ENCODE results near the gene GGN. TPM values are rescaled to one million over a fixed set of nuclear protein-coding genes. Genes with fewer than 3 reads are reported as not detected.
"Not testable (repeated sequence)": the region's sequence is repeated elsewhere in the genome, so short reads cannot be mapped to it uniquely, and the experiment has no call there.

GGN gene
- total and polyA plus RNA-seq, 3 donors from 2014 or later = 43.7 to 196 (median 80.2) TPM

DNA sequence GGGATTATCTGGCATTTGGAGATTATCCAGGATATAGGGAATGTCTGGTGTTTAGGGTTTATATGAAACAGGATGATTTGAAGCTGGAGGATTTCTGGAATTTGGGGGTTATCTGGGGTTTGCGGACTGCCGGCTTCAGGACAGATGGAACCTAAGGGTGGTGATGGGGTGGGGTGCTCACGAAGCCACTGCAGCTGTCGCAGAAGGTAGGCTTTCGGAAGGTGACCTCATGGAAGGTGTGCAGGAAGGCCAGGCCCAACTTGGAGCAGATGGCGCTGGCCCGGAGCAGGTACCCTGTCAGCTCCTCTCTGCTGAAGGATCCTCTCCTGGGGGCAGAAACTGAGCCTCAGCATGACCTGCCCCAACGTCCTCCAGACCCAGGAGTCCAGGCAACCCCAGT lies 24.7 kb upstream of the GGN start:
- H3K27ac ChIP-seq = no peak overlapping the region
- no peaks in the 10 kb centered on the region for H3K27me3 ChIP-seq
- intact Hi-C loops (cut with DNase I; ENCODE audit: low total_unique reads) = no loop called here
- DNase-seq = no peak
- H3K4me1 ChIP-seq = no peaks in the 10 kb centered on the region
- WGBS, 2 donors = 89 to 95% methylated on average over 8 of the region's 8 CpGs
- H3K4me3 ChIP-seq = no peak overlapping the region
- no peaks in the 10 kb centered on the region for H3K9me3 ChIP-seq
- TF ChIP-seq, protein P1, sequence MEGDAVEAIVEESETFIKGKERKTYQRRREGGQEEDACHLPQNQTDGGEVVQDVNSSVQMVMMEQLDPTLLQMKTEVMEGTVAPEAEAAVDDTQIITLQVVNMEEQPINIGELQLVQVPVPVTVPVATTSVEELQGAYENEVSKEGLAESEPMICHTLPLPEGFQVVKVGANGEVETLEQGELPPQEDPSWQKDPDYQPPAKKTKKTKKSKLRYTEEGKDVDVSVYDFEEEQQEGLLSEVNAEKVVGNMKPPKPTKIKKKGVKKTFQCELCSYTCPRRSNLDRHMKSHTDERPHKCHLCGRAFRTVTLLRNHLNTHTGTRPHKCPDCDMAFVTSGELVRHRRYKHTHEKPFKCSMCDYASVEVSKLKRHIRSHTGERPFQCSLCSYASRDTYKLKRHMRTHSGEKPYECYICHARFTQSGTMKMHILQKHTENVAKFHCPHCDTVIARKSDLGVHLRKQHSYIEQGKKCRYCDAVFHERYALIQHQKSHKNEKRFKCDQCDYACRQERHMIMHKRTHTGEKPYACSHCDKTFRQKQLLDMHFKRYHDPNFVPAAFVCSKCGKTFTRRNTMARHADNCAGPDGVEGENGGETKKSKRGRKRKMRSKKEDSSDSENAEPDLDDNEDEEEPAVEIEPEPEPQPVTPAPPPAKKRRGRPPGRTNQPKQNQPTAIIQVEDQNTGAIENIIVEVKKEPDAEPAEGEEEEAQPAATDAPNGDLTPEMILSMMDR (IDR thresholded peaks at IDR 0.05) = no peak
- no peak for TF ChIP-seq POLR2A (IDR thresholded peaks at IDR 0.05)
- no peaks in the 10 kb centered on the region for H3K36me3 ChIP-seq (ENCODE audit: low read depth, missing control alignments)

DNA sequence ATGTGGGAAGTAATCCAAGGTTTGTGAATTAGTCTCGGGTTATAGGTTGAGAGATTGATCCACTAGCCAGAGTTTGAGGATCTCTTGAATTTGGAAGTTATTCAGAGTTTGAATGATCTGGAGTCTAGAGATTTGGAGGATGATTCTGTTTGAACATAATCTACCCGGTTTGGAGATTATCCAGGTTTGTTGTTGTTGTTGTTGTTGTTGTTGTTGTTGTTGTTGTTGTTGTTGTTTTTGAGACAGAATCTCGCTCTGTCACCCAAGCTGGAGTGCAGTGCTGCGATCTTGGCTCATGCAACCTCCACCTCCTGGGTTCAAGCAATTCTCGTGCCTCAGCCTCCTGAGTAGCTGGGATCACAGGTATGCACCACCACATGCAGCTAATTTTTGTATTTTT lies 24.1 kb upstream of the GGN start:
- 92 to 94% methylated on average over 5 of the region's 5 CpGs for WGBS, 2 donors
- H3K4me3 ChIP-seq; DNase-seq; H3K4me1 ChIP-seq; H3K9me3 ChIP-seq; H3K27ac ChIP-seq; H3K36me3 ChIP-seq (ENCODE audit: low read depth, missing control alignments); H3K27me3 ChIP-seq; intact Hi-C loops (cut with DNase I; ENCODE audit: low total_unique reads): not testable (repeated sequence)

DNA sequence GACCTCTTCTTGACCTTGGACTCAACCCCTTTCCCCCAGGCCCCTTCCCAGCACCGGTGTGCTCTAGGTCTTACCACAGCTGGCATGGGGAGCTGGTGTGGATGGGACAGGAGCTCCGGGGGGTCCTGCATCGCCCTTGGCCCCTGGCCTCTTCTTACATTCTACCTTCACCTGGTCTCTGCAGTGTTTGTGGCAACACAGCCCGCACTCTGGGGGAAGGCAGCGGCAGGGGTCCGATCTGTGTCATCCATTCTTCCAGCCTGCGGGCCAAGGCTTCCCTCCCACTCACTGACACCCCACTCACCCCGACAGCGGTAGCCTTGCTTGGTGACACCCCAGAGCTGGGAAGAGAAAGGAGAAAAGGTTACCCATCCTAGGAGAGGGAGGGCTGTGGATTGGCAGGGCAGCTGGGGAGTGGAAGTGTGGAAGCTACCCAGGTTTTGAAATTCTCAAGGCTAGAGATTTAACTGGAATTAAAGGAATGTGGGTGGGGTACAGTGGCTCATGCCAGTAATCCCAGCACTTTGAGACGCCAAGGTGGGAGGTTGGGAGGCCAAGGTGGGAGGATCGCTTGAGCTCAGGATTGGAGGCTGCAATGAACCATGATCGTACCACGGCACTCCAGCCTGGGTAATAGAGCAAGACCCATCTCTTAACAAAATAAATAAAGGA lies 23.3 kb upstream of the GGN start:
- Histone ChIP-seq H3K27me3 (no peaks in the 10 kb centered on the region), H3K9me3 (no peaks in the 10 kb centered on the region), H3K27ac (no peak overlapping the region), H3K4me1 (no peaks in the 10 kb centered on the region), H3K4me3 (no peak overlapping the region), H3K36me3 (ENCODE audit: low read depth, missing control alignments) (no peaks in the 10 kb centered on the region)
- no peak for DNase-seq
- WGBS, 2 donors = 54 to 64% methylated on average over 6 to 13 of the region's 13 CpGs
- intact Hi-C loops (cut with DNase I; ENCODE audit: low total_unique reads) = no loop called here
- no peak for TF ChIP-seq POLR2A (IDR thresholded peaks at IDR 0.05)
- TF ChIP-seq, protein P1 (IDR thresholded peaks at IDR 0.05) = no peak

DNA sequence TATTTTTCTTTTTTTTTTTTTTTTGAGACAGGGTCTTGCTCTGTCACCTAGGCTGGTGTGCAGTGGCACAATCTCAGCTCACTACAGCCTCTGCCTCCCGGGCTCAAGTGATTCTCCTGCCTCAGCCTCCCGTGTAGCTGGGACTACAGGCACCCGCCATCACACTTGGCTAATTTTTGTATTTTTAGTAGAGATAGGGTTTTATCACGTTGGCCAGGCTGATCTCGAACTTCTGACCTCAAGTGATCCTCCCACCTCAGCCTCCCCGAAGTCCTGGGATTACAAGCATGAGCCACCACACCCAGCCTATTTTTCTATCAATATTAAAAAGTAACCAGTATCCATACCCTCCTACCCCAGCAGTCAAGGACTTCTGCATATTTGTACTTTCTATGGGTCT lies 22.6 kb upstream of the GGN start:
- H3K4me1 ChIP-seq; H3K27me3 ChIP-seq; H3K9me3 ChIP-seq; H3K27ac ChIP-seq; H3K4me3 ChIP-seq; intact Hi-C loops (cut with DNase I; ENCODE audit: low total_unique reads); H3K36me3 ChIP-seq (ENCODE audit: low read depth, missing control alignments); DNase-seq: not testable (repeated sequence)
- 55 to 60% methylated on average over 6 of the region's 6 CpGs for WGBS, 2 donors

DNA sequence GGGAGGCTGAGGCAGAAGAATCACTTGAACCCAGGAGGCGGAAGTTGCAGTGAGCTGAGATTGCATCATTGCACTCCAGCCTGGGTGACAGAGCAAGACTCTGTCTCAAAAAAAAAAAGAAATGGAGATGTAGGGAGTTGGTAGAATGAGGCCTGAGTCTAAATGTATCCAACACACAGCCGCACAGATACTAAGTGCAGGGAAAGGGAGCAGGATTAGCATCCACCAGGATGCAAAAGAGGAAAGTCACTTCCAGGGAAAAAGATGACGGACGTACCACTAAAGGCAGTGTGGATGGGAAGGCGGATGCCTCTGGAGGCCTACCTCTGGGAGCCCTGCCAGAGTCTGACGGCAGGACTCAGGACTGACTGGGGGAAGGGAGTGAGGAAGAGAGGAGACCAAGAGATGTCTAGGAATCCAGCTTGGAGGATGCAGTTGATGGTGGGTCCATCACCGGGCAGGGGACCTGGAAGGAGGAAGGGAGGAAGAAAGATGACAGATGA lies 21.8 kb upstream of the GGN start:
- H3K27me3 ChIP-seq = no peaks in the 10 kb centered on the region
- intact Hi-C loops (cut with DNase I; ENCODE audit: low total_unique reads) = loop anchor here (10.0 kb wide), 1 partner anchor 205 kb away; the partner anchor contains the start of genes EIF3K and MAP4K1
- 59 to 67% methylated on average over 7 of the region's 7 CpGs for WGBS, 2 donors
- no peak for DNase-seq
- H3K4me3 ChIP-seq = no peak overlapping the region
- no peaks in the 10 kb centered on the region for H3K36me3 ChIP-seq (ENCODE audit: low read depth, missing control alignments)
- TF ChIP-seq, protein P1 (IDR thresholded peaks at IDR 0.05) = no peak
- TF ChIP-seq POLR2A (IDR thresholded peaks at IDR 0.05) = no peak
- no peaks in the 10 kb centered on the region for H3K4me1 ChIP-seq
- H3K9me3 ChIP-seq = no peaks in the 10 kb centered on the region
- H3K27ac ChIP-seq = no peak overlapping the region

DNA sequence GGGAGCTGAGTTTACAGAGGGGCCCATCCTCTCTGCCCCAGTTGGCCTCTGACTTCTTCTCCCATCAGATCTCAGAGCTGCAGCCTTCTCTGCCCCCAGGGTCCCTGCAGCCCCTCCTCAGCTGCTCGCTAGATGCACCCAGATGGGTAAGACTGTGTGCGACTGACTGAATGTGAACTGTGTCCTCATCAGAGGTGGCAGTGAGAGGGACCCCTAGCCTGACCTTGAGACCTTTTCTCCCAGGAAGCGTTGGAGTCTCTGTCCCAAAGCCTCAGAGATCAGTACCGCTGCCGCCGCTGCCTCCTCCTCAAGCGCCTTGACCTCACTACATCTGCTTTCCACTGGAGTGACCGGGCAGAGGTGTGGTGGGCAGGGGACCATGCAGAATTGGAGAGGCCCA lies 17.4 kb upstream of the GGN start:
- TF ChIP-seq, protein P1 (IDR thresholded peaks at IDR 0.05) = no peak
- no peak for TF ChIP-seq POLR2A (IDR thresholded peaks at IDR 0.05)
- WGBS, 2 donors = 61 to 79% methylated on average over 3 to 8 of the region's 8 CpGs
- H3K4me3 ChIP-seq = no peak overlapping the region
- no peaks in the 10 kb centered on the region for H3K4me1 ChIP-seq
- no peak overlapping the region for H3K27ac ChIP-seq
- H3K36me3 ChIP-seq (ENCODE audit: low read depth, missing control alignments) = no peaks in the 10 kb centered on the region
- no peaks in the 10 kb centered on the region for H3K27me3 ChIP-seq
- intact Hi-C loops (cut with DNase I; ENCODE audit: low total_unique reads) = loop anchor here (10.0 kb wide), 1 partner anchor 210 kb away; the partner anchor contains the start of genes EIF3K and MAP4K1
- DNase-seq = no peak
- no peaks in the 10 kb centered on the region for H3K9me3 ChIP-seq

Measured in testis (tissue), 3 donors.